Measurements from ENCODE around the gene CHCHD2.

DNA sequence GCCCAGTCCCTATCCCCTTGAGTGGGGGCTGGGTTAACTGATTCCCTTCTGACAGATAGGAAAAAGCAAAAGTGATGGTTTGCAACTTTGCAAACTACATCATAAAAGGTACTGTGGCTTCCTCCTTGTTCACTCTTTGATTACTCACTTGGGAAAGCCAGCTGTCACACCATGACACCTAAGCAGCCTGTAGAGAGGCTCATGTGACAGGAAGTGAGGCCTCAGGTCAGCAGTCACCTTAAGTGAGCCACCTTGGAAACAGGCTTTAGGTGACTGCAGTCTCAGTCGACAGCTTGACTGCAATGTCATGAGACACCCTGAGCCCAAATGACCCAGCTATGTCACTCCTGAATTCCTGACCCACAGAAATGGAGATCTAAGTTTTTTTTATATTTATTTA is 4.3 kb upstream of the CHCHD2 start:
- no peak for TF ChIP-seq TCF7L2 (IDR thresholded peaks at IDR 0.05; ENCODE audit: borderline replicate concordance, extremely low read depth, insufficient read depth, insufficient read length)
- TF ChIP-seq, protein P1, sequence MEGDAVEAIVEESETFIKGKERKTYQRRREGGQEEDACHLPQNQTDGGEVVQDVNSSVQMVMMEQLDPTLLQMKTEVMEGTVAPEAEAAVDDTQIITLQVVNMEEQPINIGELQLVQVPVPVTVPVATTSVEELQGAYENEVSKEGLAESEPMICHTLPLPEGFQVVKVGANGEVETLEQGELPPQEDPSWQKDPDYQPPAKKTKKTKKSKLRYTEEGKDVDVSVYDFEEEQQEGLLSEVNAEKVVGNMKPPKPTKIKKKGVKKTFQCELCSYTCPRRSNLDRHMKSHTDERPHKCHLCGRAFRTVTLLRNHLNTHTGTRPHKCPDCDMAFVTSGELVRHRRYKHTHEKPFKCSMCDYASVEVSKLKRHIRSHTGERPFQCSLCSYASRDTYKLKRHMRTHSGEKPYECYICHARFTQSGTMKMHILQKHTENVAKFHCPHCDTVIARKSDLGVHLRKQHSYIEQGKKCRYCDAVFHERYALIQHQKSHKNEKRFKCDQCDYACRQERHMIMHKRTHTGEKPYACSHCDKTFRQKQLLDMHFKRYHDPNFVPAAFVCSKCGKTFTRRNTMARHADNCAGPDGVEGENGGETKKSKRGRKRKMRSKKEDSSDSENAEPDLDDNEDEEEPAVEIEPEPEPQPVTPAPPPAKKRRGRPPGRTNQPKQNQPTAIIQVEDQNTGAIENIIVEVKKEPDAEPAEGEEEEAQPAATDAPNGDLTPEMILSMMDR (IDR thresholded peaks at IDR 0.05 in 2 of 3, conservative IDR thresholded peaks at IDR 0.05 in 1 of 3; ENCODE audit: borderline replicate concordance in 1 of 3, insufficient read depth in 1 of 3, low read depth in 2 of 3, low read length in 2 of 3): no peak
- no peak for TF ChIP-seq EZH2phosphoT487 (IDR thresholded peaks at IDR 0.05; ENCODE audit: borderline replicate concordance)
- TF ChIP-seq CEBPB (IDR thresholded peaks at IDR 0.05; ENCODE audit: low read depth): no peak
- TF ChIP-seq POLR2A (IDR thresholded peaks at IDR 0.05; ENCODE audit: borderline replicate concordance, extremely low read depth, insufficient read depth, insufficient read length): no peak
- TF ChIP-seq JUND (IDR thresholded peaks at IDR 0.05): no peak
- no peak for TF ChIP-seq POLR2AphosphoS5 (IDR thresholded peaks at IDR 0.05; ENCODE audit: low read depth, low read length)
- TF ChIP-seq, protein P2, sequence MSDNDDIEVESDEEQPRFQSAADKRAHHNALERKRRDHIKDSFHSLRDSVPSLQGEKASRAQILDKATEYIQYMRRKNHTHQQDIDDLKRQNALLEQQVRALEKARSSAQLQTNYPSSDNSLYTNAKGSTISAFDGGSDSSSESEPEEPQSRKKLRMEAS (IDR thresholded peaks at IDR 0.05): no peak
- TF ChIP-seq EZH2 (IDR thresholded peaks at IDR 0.05): no peak

Measured in HCT116 (cell line).